ENCODE results near the gene RAB28.

RAB28 gene

DNA sequence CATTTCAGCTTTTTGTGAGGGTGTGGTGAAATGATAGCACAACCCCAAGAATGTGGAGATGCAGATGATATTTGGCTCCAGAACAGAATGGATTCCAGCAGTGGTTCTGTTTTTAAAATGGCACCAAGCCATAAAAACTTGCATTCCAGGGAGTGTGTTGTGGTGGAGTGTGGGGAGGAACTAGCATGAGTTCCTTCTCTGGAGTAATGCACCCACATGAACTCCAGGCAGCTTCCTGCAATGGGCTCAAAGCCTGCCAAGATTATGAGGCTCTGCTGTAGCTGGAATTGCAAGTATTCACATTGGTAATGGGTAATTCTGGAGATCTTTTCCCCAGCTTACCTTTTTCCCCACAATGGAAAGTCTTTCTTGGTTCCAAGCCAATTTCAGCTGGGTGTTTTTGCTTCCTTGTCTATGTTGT lies 161.4 kb downstream of the RAB28 start:
- no peak for DNase-seq

Measured in amygdala (tissue), 56 donors.